ENCODE results near the gene SPATA20.

The SPATA20 gene

DNA sequence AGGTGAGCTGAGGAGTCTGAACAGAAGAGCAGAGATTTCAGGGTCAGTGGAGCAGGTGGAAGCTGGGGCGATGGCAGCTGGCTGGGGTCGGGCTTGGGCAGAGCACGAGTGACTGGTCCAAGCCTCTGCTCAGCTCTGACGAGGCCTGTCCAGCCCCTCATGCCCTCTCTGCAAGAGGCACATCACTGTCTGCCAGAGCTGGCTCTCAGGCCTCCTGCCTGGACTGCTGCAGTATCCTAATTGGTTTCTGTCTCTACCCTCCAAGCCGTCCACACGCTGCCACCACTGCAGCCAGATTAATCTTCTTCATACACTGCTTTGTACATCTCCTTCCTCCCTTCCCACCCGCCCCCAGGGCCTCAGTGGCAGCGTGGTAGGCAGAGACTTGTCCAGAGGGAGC is 38.9 kb downstream of the SPATA20 start:
- H3K27me3 ChIP-seq (ENCODE audit: low read depth, low read length), result peaks cover 46% of the 10 kb centered on the region
- no peak overlapping the region for H2AFZ ChIP-seq (ENCODE audit: low read depth, low read length)
- H3K27ac ChIP-seq (ENCODE audit: low read length), result no peak overlapping the region
- no peaks in the 10 kb centered on the region for H3K36me3 ChIP-seq (replicated peaks; ENCODE audit: low read depth, low read length)
- no peaks in the 10 kb centered on the region for H3K9me3 ChIP-seq (ENCODE audit: insufficient read depth, low read length)
- no peaks in the 10 kb centered on the region for H3K79me2 ChIP-seq (ENCODE audit: low read length)
- no peaks in the 10 kb centered on the region for H4K20me1 ChIP-seq (ENCODE audit: insufficient read depth, low read length)
- H3K9ac ChIP-seq (ENCODE audit: low read length), result no peak overlapping the region
- H3K4me1 ChIP-seq (ENCODE audit: low read length), result no peaks in the 10 kb centered on the region
- TF ChIP-seq CTCF (IDR thresholded peaks at IDR 0.05; ENCODE audit: low read depth, low read length), result no peak
- TF ChIP-seq EZH2phosphoT487 (IDR thresholded peaks at IDR 0.05; ENCODE audit: low read depth), result no peak
- H3K4me2 ChIP-seq (ENCODE audit: low read length), result no peak overlapping the region
- no peak overlapping the region for H3K4me3 ChIP-seq (ENCODE audit: low read length)

GRCh38 chr17:50586421-50587247 is 39.7 kb downstream of the SPATA20 start:
- H4K20me1 ChIP-seq (ENCODE audit: insufficient read depth, low read length), result no peaks in the 10 kb centered on the region
- no peak overlapping the region for H3K27ac ChIP-seq (ENCODE audit: low read length)
- no peaks in the 10 kb centered on the region for H3K9me3 ChIP-seq (ENCODE audit: insufficient read depth, low read length)
- no peak overlapping the region for H2AFZ ChIP-seq (ENCODE audit: low read depth, low read length)
- no peaks in the 10 kb centered on the region for H3K79me2 ChIP-seq (ENCODE audit: low read length)
- H3K27me3 ChIP-seq (ENCODE audit: low read depth, low read length), result peaks cover 46% of the 10 kb centered on the region
- H3K4me3 ChIP-seq (ENCODE audit: low read length), result no peak overlapping the region
- H3K4me1 ChIP-seq (ENCODE audit: low read length), result no peaks in the 10 kb centered on the region
- no peak overlapping the region for H3K4me2 ChIP-seq (ENCODE audit: low read length)
- H3K9ac ChIP-seq (ENCODE audit: low read length), result no peak overlapping the region
- H3K36me3 ChIP-seq (replicated peaks; ENCODE audit: low read depth, low read length), result no peaks in the 10 kb centered on the region
- TF ChIP-seq CTCF (IDR thresholded peaks at IDR 0.05; ENCODE audit: low read depth, low read length), result no peak
- TF ChIP-seq EZH2phosphoT487 (IDR thresholded peaks at IDR 0.05; ENCODE audit: low read depth), result no peak

DNA sequence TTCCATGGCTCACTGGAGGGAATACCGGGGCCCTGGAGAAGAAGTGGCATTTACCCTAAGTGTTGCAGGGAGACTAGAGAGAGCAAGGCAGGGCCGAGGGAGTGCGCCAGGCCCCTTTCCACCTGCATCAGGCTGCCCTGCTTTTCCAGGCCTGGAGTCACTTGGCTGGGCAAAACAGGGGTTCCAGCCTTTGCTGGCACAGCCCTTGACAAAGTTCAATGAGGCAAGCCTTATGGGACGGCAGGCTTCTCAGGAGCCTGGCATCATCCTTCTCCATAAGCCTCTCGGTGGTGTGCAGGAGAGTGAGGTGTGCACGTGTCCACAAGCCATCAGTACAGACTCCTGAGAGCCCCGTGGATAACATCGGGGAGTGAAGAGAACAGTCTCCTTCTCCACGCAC is 40.6 kb downstream of the SPATA20 start:
- Histone ChIP-seq H3K27ac (ENCODE audit: low read length) (no peak overlapping the region), H3K4me2 (ENCODE audit: low read length) (no peak overlapping the region), H3K27me3 (ENCODE audit: low read depth, low read length) (peaks cover 38% of the 10 kb centered on the region), H2AFZ (ENCODE audit: low read depth, low read length) (no peak overlapping the region), H4K20me1 (ENCODE audit: insufficient read depth, low read length) (no peaks in the 10 kb centered on the region), H3K4me1 (ENCODE audit: low read length) (no peaks in the 10 kb centered on the region), H3K79me2 (ENCODE audit: low read length) (no peaks in the 10 kb centered on the region), H3K4me3 (ENCODE audit: low read length) (no peak overlapping the region), H3K9me3 (ENCODE audit: insufficient read depth, low read length) (no peaks in the 10 kb centered on the region), H3K36me3 (replicated peaks; ENCODE audit: low read depth, low read length) (no peaks in the 10 kb centered on the region), H3K9ac (ENCODE audit: low read length) (no peak overlapping the region)
- no peak for TF ChIP-seq CTCF (IDR thresholded peaks at IDR 0.05; ENCODE audit: low read depth, low read length)
- TF ChIP-seq EZH2phosphoT487 (IDR thresholded peaks at IDR 0.05; ENCODE audit: low read depth), result no peak

DNA sequence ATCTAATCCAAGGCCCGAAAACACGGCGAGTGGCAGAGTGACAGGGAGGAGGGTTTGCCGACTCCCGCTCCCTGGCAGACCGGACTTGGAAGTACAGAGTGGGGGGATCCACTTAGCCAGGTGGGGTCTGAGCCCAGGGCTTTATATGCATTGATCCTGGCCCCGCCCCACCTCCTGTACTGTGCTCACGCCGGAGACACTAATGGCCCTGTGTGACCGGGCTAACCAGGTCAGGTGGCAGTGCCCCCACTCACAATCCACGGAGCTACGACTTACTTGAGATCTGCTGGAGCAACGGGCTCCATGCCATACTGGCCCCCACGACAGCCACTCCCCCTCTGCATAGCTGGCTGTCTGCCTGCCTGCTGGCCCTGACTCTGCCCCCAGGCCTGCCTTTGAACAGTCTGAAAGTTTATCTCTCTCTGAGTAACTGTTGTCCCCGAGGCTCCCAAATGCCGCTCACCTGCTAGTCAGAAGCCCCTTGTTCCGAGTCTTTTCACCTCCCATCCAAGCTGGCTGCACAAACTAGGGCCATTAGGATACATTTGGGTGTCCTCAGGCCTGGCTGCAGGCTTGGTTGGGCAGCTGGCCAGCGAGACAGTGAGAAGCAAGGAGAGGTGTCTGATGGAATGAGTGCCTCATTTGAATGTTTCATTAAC is 41.5 kb downstream of the SPATA20 start:
- H3K9me3 ChIP-seq (ENCODE audit: insufficient read depth, low read length), result no peaks in the 10 kb centered on the region
- no peak overlapping the region for H2AFZ ChIP-seq (ENCODE audit: low read depth, low read length)
- H3K9ac ChIP-seq (ENCODE audit: low read length), result no peak overlapping the region

More for the DNA sequence above, 41.5 kb downstream of the SPATA20 start:
- TF ChIP-seq CTCF (IDR thresholded peaks at IDR 0.05; ENCODE audit: low read depth, low read length) (no peak), EZH2phosphoT487 (IDR thresholded peaks at IDR 0.05; ENCODE audit: low read depth) (no peak)
- H4K20me1 ChIP-seq (ENCODE audit: insufficient read depth, low read length), result no peaks in the 10 kb centered on the region
- no peak overlapping the region for H3K27ac ChIP-seq (ENCODE audit: low read length)
- no peaks in the 10 kb centered on the region for H3K36me3 ChIP-seq (replicated peaks; ENCODE audit: low read depth, low read length)
- H3K79me2 ChIP-seq (ENCODE audit: low read length), result no peaks in the 10 kb centered on the region
- no peak overlapping the region for H3K4me2 ChIP-seq (ENCODE audit: low read length)
- peaks cover 33% of the 10 kb centered on the region for H3K27me3 ChIP-seq (ENCODE audit: low read depth, low read length)
- H3K4me1 ChIP-seq (ENCODE audit: low read length), result no peaks in the 10 kb centered on the region
- H3K4me3 ChIP-seq (ENCODE audit: low read length), result no peak overlapping the region

Data from OCI-LY3 (cell line).